CD4-positive, alpha-beta T cell (primary cell): Measurements from ENCODE around the gene C19orf81. TPM values are rescaled to one million over a fixed set of nuclear protein-coding genes. Genes with fewer than 3 reads are reported as not detected.

Experiments used
- ATAC-seq: fragments of 200-7000 bp; cut with Tn5 transposase; one replicate; pipeline ENCODE4 v1.10.0; 2022; ENCODE audit warnings: mild to moderate bottlenecking; ENCODE audit not compliant: poor library complexity
- CTCF ChIA-PET: fragments of 350-600 bp; sonication (Branson Sonifier 250); formaldehyde crosslinking; loops from one replicate; lab custom pipeline; 2021; ENCODE audit warnings: antibody characterized with exemption, inconsistent platforms; lab: Charles Lee
- POLR2A ChIA-PET: fragments of 350-600 bp; sonication (Branson Sonifier 250); formaldehyde crosslinking; loops from one replicate; lab custom pipeline; 2021; ENCODE audit warnings: antibody characterized with exemption, inconsistent platforms; lab: Charles Lee
- DNase-seq, 14 experiments: peaks; one replicate each; pipeline ENCODE4 v3.0.0-alpha.2; 2013 to 2020; ENCODE audit warnings: mixed read lengths in 2 of 14
- H3K27ac ChIP-seq, 2 donors: one replicate each; pipeline versions ENCODE4 v1.5.1 to v1.7.0; 2013; ENCODE audit warnings: low read length in 2 of 2, low read depth in 1 of 2, mild to moderate bottlenecking in 1 of 2
- H3K27me3 ChIP-seq, 2 experiments: 1 replicate in 1 of 2; 2 replicates in 1 of 2; pipeline versions ENCODE4 v1.6.1 to v1.7.0; 2013; ENCODE audit warnings: low read length in 2 of 2, control low read depth in 1 of 2, mild to moderate bottlenecking in 1 of 2, moderate library complexity in 1 of 2; ENCODE audit not compliant: insufficient read depth in 2 of 2, control insufficient read depth in 1 of 2
- H3K36me3 ChIP-seq: one replicate; pipeline ENCODE4 v1.6.1; 2013; ENCODE audit warnings: low read length, control low read depth; ENCODE audit not compliant: insufficient read depth
- H3K4me1 ChIP-seq: one replicate; pipeline ENCODE4 v1.6.1; 2013; ENCODE audit warnings: low read length, control low read depth; ENCODE audit not compliant: insufficient read depth
- H3K4me3 ChIP-seq: one replicate; pipeline ENCODE4 v1.5.1; 2013; ENCODE audit warnings: mild to moderate bottlenecking, low read length, moderate library complexity
- H3K9me3 ChIP-seq, 2 experiments: 1 replicate in 1 of 2; 2 replicates in 1 of 2; pipeline versions ENCODE4 v1.6.1 to v1.7.0; 2013; ENCODE audit warnings: low read length in 2 of 2, mild to moderate bottlenecking in 2 of 2, control low read depth in 1 of 2, moderate library complexity in 1 of 2; ENCODE audit not compliant: control insufficient read depth in 1 of 2, insufficient read depth in 1 of 2
- H3K27ac Mint-ChIP-seq: one replicate; pipeline ENCODE4 v1.8.0; 2020; ENCODE audit warnings: mixed read lengths
- H3K27me3 Mint-ChIP-seq: one replicate; pipeline ENCODE4 v1.8.0; 2021; ENCODE audit warnings: mixed read lengths
- H3K36me3 Mint-ChIP-seq: one replicate; pipeline ENCODE4 v1.8.0; 2021; ENCODE audit warnings: low read depth, mixed read lengths
- H3K4me1 Mint-ChIP-seq: one replicate; pipeline ENCODE4 v1.8.0; 2021; ENCODE audit warnings: low read depth, mixed read lengths
- H3K4me3 Mint-ChIP-seq: one replicate; pipeline ENCODE4 v1.8.0; 2020; ENCODE audit warnings: mild to moderate bottlenecking, mixed read lengths
- H3K9me3 Mint-ChIP-seq: one replicate; pipeline ENCODE4 v1.8.0; 2020; ENCODE audit warnings: mixed read lengths
- CTCF ChIP-seq: fragments of 200-600 bp; IDR thresholded peaks from one replicate; pipeline ENCODE4 v1.8.0; 2022; ENCODE audit warnings: antibody characterized with exemption, mild to moderate bottlenecking
- intact Hi-C, 2 experiments: fragments of 100-400 bp; cut with DNase I in 1 of 2; cut with micrococcal nuclease in 1 of 2; formaldehyde crosslinking; loops; one replicate each; pipeline versions ENCODE4 v1.15.1 to v1.9.0; 2023 to 2025; cut with DNase I, micrococcal nuclease
- total RNA-seq, 174 experiments: library from RNA in 2 of 174; stranded (reverse) in 2 of 174; gene quantifications; one replicate each; pipeline ENCODE4 v1.2.3 and lab custom pipeline; 2021 to 2026

The C19orf81 gene
- total RNA-seq, 2 experiments from 2014 or later = not detected

GRCh38 chr19:50673118-50673517, 23.9 kb downstream of the C19orf81 start:
- no peak overlapping the region for H3K4me3 ChIP-seq
- peaks cover 7 to 23% of the 10 kb centered on the region in 2 experiments for H3K9me3 ChIP-seq
- no peaks in the 10 kb centered on the region for H3K36me3 ChIP-seq
- TF ChIP-seq CTCF = no peak
- peaks cover 42 to 56% of the 10 kb centered on the region in 2 experiments for H3K27me3 ChIP-seq
- peaks cover 74% of the 10 kb centered on the region for H3K27me3 Mint-ChIP-seq
- no peak for DNase-seq
- intact Hi-C loops = no loop called here
- POLR2A ChIA-PET = no interaction called here
- no peaks in the 10 kb centered on the region for H3K36me3 Mint-ChIP-seq
- no peak overlapping the region for H3K27ac ChIP-seq
- CTCF ChIA-PET = no interaction called here
- ATAC-seq = no peak
- H3K4me1 Mint-ChIP-seq = peaks cover 3% of the 10 kb centered on the region
- H3K9me3 Mint-ChIP-seq = no peaks in the 10 kb centered on the region
- H3K4me1 ChIP-seq = no peaks in the 10 kb centered on the region
- no peak overlapping the region for H3K27ac Mint-ChIP-seq
- H3K4me3 Mint-ChIP-seq = no peak overlapping the region

GRCh38 chr19:50676625-50677197, 27.5 kb downstream of the C19orf81 start:
- Mint-ChIP-seq H3K27ac (no peak overlapping the region), H3K9me3 (no peaks in the 10 kb centered on the region), H3K4me3 (no peak overlapping the region), H3K36me3 (no peaks in the 10 kb centered on the region), H3K4me1 (peaks cover 9% of the 10 kb centered on the region), H3K27me3 (peaks cover 74% of the 10 kb centered on the region)
- H3K36me3 ChIP-seq = no peaks in the 10 kb centered on the region
- H3K27ac ChIP-seq = no peak overlapping the region
- TF ChIP-seq CTCF = no peak
- DNase-seq = no peak
- ATAC-seq = no peak
- H3K9me3 ChIP-seq = peaks cover 7 to 27% of the 10 kb centered on the region in 2 experiments
- intact Hi-C loops = no loop called here
- no peak overlapping the region for H3K4me3 ChIP-seq
- peaks cover 6% of the 10 kb centered on the region for H3K4me1 ChIP-seq
- ChIA-PET CTCF (no interaction called here), POLR2A (no interaction called here)
- H3K27me3 ChIP-seq = peaks cover 28 to 35% of the 10 kb centered on the region in 2 experiments

GRCh38 chr19:50677636-50678035, 28.4 kb downstream of the C19orf81 start:
- ATAC-seq = no peak
- Histone ChIP-seq H3K27me3 (peaks cover 21 to 29% of the 10 kb centered on the region in 2 experiments), H3K4me1 (peaks cover 6% of the 10 kb centered on the region), H3K36me3 (no peaks in the 10 kb centered on the region), H3K9me3 (peaks cover 7 to 27% of the 10 kb centered on the region in 2 experiments), H3K27ac (no peak overlapping the region), H3K4me3 (no peak overlapping the region)
- Mint-ChIP-seq H3K4me1 (peaks cover 9% of the 10 kb centered on the region), H3K9me3 (no peaks in the 10 kb centered on the region), H3K27ac (no peak overlapping the region), H3K27me3 (peaks cover 74% of the 10 kb centered on the region), H3K4me3 (no peak overlapping the region), H3K36me3 (no peaks in the 10 kb centered on the region)
- intact Hi-C loops = no loop called here
- TF ChIP-seq CTCF = no peak
- POLR2A ChIA-PET = no interaction called here
- no peak for DNase-seq
- CTCF ChIA-PET = no interaction called here
